GM12872 (cell line): Measurements from ENCODE around the gene ADRM1.

Experiments used
- TF ChIP-seq, protein P1 (sequence below): IDR thresholded peaks from 3 replicates; pipeline ENCODE4 v1.5.1; 2011; ENCODE audit warnings: low read depth, mild to moderate bottlenecking, low read length, moderate library complexity; ENCODE audit not compliant: insufficient read depth

The ADRM1 gene

DNA sequence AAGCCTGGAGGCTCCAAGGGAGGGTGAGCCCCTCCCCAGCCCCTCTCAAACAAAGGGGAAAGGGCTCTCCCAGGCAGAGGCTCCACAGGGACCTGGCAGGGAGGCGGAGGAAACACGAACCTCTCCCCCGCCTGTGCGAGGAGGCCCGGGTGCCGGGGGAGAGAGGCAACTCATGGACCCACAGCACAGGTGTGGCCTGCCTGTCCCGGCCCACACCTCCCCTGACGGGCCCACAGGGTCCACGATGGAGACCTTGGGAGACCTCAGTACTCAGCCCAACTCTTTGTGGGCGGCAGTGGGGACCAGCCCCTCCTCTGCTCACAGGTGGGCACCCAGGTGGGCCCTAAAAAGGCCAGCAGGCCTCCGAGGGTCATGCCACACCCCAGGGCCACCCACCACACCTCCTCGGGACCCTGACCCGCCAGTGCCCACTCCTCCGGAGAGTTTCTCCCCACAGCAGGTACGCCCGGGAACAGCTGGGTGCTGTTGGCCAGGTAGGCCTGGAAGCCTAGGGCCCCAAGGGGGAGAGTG is 52.1 kb downstream of the ADRM1 start:
- TF ChIP-seq, protein P1, sequence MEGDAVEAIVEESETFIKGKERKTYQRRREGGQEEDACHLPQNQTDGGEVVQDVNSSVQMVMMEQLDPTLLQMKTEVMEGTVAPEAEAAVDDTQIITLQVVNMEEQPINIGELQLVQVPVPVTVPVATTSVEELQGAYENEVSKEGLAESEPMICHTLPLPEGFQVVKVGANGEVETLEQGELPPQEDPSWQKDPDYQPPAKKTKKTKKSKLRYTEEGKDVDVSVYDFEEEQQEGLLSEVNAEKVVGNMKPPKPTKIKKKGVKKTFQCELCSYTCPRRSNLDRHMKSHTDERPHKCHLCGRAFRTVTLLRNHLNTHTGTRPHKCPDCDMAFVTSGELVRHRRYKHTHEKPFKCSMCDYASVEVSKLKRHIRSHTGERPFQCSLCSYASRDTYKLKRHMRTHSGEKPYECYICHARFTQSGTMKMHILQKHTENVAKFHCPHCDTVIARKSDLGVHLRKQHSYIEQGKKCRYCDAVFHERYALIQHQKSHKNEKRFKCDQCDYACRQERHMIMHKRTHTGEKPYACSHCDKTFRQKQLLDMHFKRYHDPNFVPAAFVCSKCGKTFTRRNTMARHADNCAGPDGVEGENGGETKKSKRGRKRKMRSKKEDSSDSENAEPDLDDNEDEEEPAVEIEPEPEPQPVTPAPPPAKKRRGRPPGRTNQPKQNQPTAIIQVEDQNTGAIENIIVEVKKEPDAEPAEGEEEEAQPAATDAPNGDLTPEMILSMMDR: no peak

GRCh38 chr20:62355516-62355877 is 52.7 kb downstream of the ADRM1 start:
- TF ChIP-seq, protein P1: no peak

DNA sequence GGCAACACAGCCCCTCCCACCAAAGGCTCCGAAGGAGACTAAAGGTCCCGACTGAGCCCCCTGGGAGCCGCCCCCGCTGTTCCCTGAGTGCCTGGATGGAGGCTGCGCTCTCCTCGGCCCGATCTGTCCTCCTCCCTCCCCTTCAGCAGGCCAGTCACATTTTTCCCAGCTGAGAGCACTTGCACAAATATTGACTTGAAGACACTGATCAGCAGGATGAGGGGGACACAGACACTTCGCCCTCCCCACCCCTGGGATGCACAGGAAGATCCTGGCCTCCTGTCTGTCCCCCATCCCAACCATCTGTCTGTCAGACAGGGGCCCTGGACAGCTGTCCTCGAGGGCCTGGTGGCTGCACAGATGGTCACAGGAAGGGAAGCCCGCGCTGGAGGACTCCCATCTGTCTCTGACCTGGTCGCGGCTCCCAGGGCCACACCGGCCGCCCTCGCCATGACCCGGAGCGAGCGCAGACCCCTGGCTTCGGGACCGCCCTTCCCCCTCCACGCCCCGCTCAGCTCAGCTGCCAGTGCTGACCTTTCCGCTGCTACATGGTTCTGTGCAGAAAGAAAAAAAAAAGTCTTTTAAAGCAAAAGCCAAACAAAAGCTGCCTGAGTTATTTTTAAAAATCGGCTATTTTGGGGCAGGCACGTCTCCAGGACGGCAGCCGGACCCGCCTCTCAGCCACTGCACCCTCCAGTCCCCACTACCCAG is 53.2 kb downstream of the ADRM1 start:
- TF ChIP-seq, protein P1: no peak

GRCh38 chr20:62356589-62357186 is 53.9 kb downstream of the ADRM1 start:
- TF ChIP-seq, protein P1: no peak

DNA sequence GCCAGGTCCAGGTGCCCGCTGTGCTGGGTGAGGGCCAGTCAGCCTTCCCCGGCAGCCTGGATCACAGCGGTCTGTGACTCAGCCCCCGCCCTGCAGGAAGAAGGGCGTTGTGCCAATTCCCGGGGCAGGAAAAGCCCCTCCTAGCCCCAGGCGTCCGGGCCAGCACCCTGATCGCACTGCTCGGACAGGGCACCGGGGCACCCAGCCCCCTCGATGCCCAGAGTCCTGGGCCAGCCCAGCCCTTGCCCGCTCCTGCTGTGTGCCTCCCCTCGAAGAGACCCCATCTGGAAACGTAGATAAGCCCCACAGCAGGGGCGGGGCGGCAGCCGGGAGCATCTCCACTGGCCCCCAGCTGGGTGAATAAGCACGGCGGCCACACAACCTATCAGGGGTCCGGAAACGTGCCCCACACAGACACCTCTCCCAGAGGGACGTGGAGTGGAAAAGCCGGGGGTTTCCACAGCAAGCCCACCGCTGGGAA is 54.4 kb downstream of the ADRM1 start:
- TF ChIP-seq, protein P1: no peak

DNA sequence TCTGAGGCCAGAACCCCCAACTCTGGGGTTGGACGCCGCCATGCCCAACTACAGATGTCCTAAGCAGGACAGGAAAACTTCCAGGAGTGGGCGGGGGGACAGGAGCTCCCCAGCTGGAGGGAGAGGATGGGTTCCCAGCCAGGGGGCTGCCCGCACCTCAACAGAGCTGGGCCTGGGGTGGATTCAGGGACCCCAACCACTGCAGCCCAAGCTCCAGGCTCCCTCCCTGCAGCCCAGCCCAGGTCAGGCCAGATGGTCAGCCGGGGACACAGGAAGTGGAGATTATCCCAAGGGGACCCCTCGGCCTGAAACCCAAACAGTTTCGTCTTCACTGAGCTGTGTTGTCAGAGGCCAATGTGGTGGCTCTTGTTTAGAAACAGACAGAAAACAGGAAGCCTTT is 54.9 kb downstream of the ADRM1 start:
- TF ChIP-seq, protein P1: no peak
